Prostate gland (tissue), 2 donors: Measurements from ENCODE around the gene DOCK11. TPM values are rescaled to one million over a fixed set of nuclear protein-coding genes. Genes with fewer than 3 reads are reported as not detected.
A peak's percentile ranks its signal among the peaks of the same experiment; 100 is the strongest.

ENCODE experiments used
- DNase-seq: peaks from one replicate; pipeline ENCODE4 v3.0.0-alpha.2; 2019; ENCODE audit warnings: low spot score
- H3K27ac ChIP-seq, 2 donors: fragments of 200-600 bp; sonication (generic); 2 replicates each; pipeline ENCODE4 v1.5.1; 2017 to 2019
- H3K27me3 ChIP-seq: fragments of 200-600 bp; sonication (generic); replicated peaks from 2 replicates; pipeline ENCODE4 v1.5.1; 2019; ENCODE audit not compliant: insufficient read depth
- H3K36me3 ChIP-seq, 2 donors: fragments of 200-600 bp; sonication (generic); 1 replicate in 1 of 2; 2 replicates in 1 of 2; pipeline versions ENCODE4 v1.5.1 to v1.8.1; 2017 to 2019
- H3K4me1 ChIP-seq: fragments of 200-600 bp; sonication (generic); replicated peaks from 2 replicates; pipeline ENCODE4 v1.5.1; 2019
- H3K4me3 ChIP-seq, 2 donors: fragments of 200-600 bp; sonication (generic); 2 replicates each; pipeline ENCODE4 v1.5.1; 2017 to 2019
- H3K9me3 ChIP-seq: fragments of 200-600 bp; sonication (generic); 2 replicates; pipeline ENCODE4 v1.5.1; 2017
- POLR2A ChIP-seq: fragments of 450-650 bp; IDR thresholded peaks from one replicate; pipeline ENCODE4 v1.6.1; 2016; ENCODE audit warnings: antibody characterized with exemption, mild to moderate bottlenecking
- POLR2AphosphoS5 ChIP-seq: sonication (generic); formaldehyde crosslinking; IDR thresholded peaks from one replicate; pipeline ENCODE4 v1.6.1; 2017; ENCODE audit warnings: antibody characterized with exemption
- WGBS: methylation state at CpG from one replicate; pipeline ENCODE4 v1.1.5; 2018; 5-methylcytosine and 5-hydroxymethylcytosine counted together
- intact Hi-C: fragments of 100-400 bp; cut with DNase I; formaldehyde crosslinking; loops from one replicate; pipeline ENCODE4 v1.14.2; 2022
- total RNA-seq, 2 donors: library from RNA; depleted of rRNA; stranded (reverse); fragments of >200 nt; gene quantifications; one replicate each; pipeline ENCODE4 v1.1.0, GENCODE V29; 2016
- TF ChIP-seq, protein P1 (sequence below), 4 experiments: fragments of 200-600 bp in 2 of 4; fragments of 450-650 bp in 2 of 4; sonication (generic) in 2 of 4; IDR thresholded peaks; 1 replicate in 3 of 4; 2 replicates in 1 of 4; pipeline ENCODE4 v1.5.1; 2016 to 2019; ENCODE audit warnings: antibody characterized with exemption in 4 of 4, mild to moderate bottlenecking in 2 of 4, moderate library complexity in 2 of 4

Gene DOCK11
- total RNA-seq = 1 to 10 TPM; 2.6 to 4.7 TPM

DNA sequence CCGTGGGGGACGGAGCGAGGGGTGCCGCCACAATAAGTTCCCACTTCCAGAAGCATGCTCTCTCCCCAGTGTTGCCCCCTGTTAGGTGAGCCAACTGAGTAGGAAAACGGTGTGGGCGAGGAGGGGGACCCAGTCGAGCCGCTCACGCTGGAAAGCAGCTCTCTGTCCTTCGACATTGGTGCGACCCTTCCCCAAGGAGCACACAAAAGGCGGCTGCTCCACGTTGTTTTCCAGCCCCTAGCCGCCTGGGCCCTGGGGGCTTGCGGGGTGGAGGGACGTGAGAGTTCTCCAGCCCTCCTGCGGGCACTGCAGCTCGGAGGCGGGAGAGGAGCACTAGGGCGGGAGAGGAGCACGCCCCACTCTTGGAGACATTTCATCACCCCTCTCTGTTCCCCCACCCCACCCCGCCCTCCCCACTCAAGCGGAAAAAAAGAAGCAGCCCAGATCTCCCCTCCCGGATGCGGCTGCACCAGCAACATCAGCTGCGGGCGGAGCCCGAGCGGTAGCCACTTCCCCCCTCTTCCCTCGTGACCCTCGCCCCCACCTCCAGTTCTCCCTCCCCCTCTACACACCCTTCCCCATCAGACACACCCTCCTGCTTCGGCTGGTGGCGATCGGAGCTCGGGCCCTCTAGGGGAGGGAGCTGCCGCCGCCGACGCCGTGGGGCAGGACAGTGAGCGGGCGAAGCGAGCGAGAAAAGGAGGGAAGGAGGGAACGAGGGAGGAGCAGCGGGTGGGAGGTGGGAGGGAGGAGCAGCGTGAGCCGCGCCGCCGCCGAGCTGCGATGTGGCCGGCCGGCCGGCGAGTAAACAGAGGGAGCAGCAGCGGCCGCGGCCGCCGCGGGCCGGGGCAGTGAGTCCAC is at the start of gene DOCK11:
Gene DOCK11 (plus strand): TSS at position 755 of the 861 bp plus-strand sequence. CDS start 157 bp downstream, outside the sequence.
- WGBS = 2% methylated on average over 32 of the region's 64 CpGs
- Histone ChIP-seq H3K4me1 (no peaks in the 10 kb centered on the region), H3K4me3 (peak within 1 kb of the TSS; percentile 45 to 50), H3K27ac (peak within 1 kb of the TSS; percentile 54 to 57), H3K36me3 (no peaks in the 10 kb centered on the region), H3K27me3 (no peaks in the 10 kb centered on the region), H3K9me3 (no peaks in the 10 kb centered on the region)
- peak; percentile 14 for DNase-seq
- TF ChIP-seq, protein P1, sequence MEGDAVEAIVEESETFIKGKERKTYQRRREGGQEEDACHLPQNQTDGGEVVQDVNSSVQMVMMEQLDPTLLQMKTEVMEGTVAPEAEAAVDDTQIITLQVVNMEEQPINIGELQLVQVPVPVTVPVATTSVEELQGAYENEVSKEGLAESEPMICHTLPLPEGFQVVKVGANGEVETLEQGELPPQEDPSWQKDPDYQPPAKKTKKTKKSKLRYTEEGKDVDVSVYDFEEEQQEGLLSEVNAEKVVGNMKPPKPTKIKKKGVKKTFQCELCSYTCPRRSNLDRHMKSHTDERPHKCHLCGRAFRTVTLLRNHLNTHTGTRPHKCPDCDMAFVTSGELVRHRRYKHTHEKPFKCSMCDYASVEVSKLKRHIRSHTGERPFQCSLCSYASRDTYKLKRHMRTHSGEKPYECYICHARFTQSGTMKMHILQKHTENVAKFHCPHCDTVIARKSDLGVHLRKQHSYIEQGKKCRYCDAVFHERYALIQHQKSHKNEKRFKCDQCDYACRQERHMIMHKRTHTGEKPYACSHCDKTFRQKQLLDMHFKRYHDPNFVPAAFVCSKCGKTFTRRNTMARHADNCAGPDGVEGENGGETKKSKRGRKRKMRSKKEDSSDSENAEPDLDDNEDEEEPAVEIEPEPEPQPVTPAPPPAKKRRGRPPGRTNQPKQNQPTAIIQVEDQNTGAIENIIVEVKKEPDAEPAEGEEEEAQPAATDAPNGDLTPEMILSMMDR (IDR thresholded peaks at IDR 0.05) = no peak
- peak; percentile 32 for TF ChIP-seq POLR2AphosphoS5
- intact Hi-C loops = loop anchor here (10.0 kb wide), 1 partner anchor 110 kb away; no protein-coding TSS in a partner anchor

DNA sequence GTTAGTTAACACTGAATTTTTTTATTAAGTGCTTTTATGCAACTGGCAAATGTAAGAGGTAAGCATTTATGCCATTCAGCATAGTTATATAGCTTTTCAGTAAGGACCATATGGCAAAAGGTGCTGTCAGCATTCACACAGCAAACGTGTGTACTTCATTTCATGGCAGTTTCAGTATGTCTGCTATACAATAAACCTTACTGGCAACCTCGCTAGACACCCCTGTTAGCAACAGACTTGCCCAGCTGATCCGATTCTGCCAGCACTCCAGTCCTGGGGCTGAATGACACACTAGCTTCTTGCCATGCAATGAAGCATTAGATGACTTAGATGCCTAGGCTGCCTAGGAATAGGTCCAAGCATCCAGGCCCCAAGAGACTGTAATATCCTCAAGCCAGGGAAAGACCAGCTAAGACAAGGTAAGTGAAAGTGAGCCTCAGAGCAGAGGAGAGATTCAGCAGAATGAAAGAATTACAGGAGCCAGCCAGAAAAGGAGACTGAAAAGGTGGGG is 47.3 kb upstream of the DOCK11 start:
- no peaks in the 10 kb centered on the region for H3K9me3 ChIP-seq
- no peaks in the 10 kb centered on the region for H3K36me3 ChIP-seq
- H3K27me3 ChIP-seq = no peaks in the 10 kb centered on the region
- intact Hi-C loops = no loop called here
- no peak overlapping the region for H3K27ac ChIP-seq
- DNase-seq = no peak
- H3K4me1 ChIP-seq = no peaks in the 10 kb centered on the region
- TF ChIP-seq, protein P1 (IDR thresholded peaks at IDR 0.05) = no peak
- TF ChIP-seq POLR2A (no peak), POLR2AphosphoS5 (no peak)
- no peak overlapping the region for H3K4me3 ChIP-seq
- 81% methylated on average over 3 of the region's 3 CpGs for WGBS

DNA sequence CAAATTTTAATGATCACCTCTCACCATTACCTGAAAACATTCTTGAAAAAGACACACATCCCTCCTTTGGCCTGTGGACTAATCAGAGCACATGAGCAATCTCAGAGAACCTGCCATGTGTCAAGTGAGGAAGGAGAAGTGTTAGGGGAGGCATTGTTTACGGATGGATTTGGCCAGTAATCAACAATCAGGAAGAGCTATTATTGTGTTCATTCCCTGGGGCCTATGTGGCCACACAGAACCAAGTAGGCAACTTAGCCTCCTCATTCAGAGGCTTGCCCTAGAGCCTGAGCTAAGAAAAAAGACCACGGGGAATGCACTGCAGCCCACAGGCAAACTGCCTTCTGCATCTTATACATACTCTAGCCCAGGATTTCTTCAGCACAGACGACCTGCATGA is 40.6 kb upstream of the DOCK11 start:
- no peak overlapping the region for H3K27ac ChIP-seq
- WGBS = 93% methylated on average over 3 of the region's 3 CpGs
- H3K9me3 ChIP-seq = no peaks in the 10 kb centered on the region
- intact Hi-C loops = loop anchor here (5.0 kb wide), 1 partner anchor 147 kb away; no protein-coding TSS in a partner anchor
- DNase-seq = no peak
- no peak for TF ChIP-seq POLR2AphosphoS5
- no peak for TF ChIP-seq POLR2A
- TF ChIP-seq, protein P1 (IDR thresholded peaks at IDR 0.05) = no peak
- H3K4me1 ChIP-seq = no peaks in the 10 kb centered on the region
- no peak overlapping the region for H3K4me3 ChIP-seq
- no peaks in the 10 kb centered on the region for H3K27me3 ChIP-seq
- no peaks in the 10 kb centered on the region for H3K36me3 ChIP-seq

DNA sequence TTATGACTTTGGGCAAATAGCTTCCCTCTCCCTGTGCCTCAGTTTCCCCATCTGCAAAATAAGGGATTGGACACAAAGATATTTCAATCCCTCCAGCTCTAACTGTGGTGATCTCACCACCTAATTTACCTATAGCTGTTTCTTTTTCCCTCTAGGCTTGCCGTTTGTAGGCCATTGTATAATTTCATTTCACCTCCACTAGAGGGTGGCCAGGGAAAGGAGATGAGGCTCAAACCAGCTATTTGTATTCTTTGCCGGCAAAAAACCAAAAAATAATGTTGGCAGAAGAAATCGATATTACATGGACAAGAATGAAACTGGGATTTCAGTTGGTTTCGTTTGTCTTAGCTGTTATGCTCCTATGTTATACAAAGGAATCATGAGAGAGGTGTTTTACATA is 36.1 kb upstream of the DOCK11 start:
- Histone ChIP-seq H3K9me3 (no peaks in the 10 kb centered on the region), H3K36me3 (no peaks in the 10 kb centered on the region), H3K4me1 (no peaks in the 10 kb centered on the region), H3K27ac (no peak overlapping the region), H3K27me3 (no peaks in the 10 kb centered on the region), H3K4me3 (no peak overlapping the region)
- DNase-seq = no peak
- intact Hi-C loops = loop anchor here (5.0 kb wide), 1 partner anchor 143 kb away; no protein-coding TSS in a partner anchor
- 1% methylated on average over 4 of the region's 4 CpGs for WGBS
- TF ChIP-seq POLR2A = no peak
- no peak for TF ChIP-seq POLR2AphosphoS5
- TF ChIP-seq, protein P1 (IDR thresholded peaks at IDR 0.05) = peak in 2 of 4 experiments; percentile 8 to 39
